Activated CD4-positive, CD25-positive, alpha-beta regulatory T cell treated with anti-CD3 and anti-CD28 coated beads, Interleukin-2, amount 50 U/mL, for 72 hours (primary cell): ENCODE data around the gene BMP2K.
"Not testable (repeated sequence)": the region's sequence is repeated elsewhere in the genome, so short reads cannot be mapped to it uniquely, and the experiment has no call there.

Experiments
- DNase-seq: peaks from one replicate; pipeline ENCODE4 v3.0.0; 2021

Gene BMP2K

GRCh38 chr4:78864405-78865024 is 88.4 kb downstream of the BMP2K start:
- DNase-seq: no peak

- DNase-seq: no peak
Observed at GRCh38 chr4:78865451-78865850, 89.3 kb downstream of the BMP2K start.

GRCh38 chr4:78868712-78869111 is 92.6 kb downstream of the BMP2K start:
- not testable (repeated sequence) for DNase-seq

- DNase-seq: no peak
Observed at GRCh38 chr4:78870056-78870455, 93.9 kb downstream of the BMP2K start.

GRCh38 chr4:78876568-78877320 is 100.6 kb downstream of the BMP2K start:
- DNase-seq: no peak

GRCh38 chr4:78878031-78878430 is 101.9 kb downstream of the BMP2K start:
- no peak for DNase-seq

GRCh38 chr4:78880874-78881492 is 104.8 kb downstream of the BMP2K start:
- DNase-seq: no peak

- no peak for DNase-seq
Observed at GRCh38 chr4:78885598-78885997, 109.4 kb downstream of the BMP2K start.

- no peak for DNase-seq
Observed at GRCh38 chr4:78889955-78890354, 113.8 kb downstream of the BMP2K start.

- DNase-seq: no peak
Observed at GRCh38 chr4:78899302-78899701, 123.2 kb downstream of the BMP2K start.

- DNase-seq: no peak
Observed at GRCh38 chr4:78901882-78902281, 125.7 kb downstream of the BMP2K start.

- no peak for DNase-seq
Observed at GRCh38 chr4:78902298-78902697, 126.1 kb downstream of the BMP2K start.

- DNase-seq: no peak
Observed at GRCh38 chr4:78904143-78904542, 128.0 kb downstream of the BMP2K start.

GRCh38 chr4:78907638-78908037 is 131.5 kb downstream of the BMP2K start:
- no peak for DNase-seq

- DNase-seq: not testable (repeated sequence)
Observed at GRCh38 chr4:78908974-78909373, 132.8 kb downstream of the BMP2K start.

GRCh38 chr4:78910612-78911011 is 134.5 kb downstream of the BMP2K start:
- no peak for DNase-seq

- no peak for DNase-seq
Observed at GRCh38 chr4:78922207-78922606, 146.1 kb downstream of the BMP2K start.

- DNase-seq: no peak
Observed at GRCh38 chr4:78923464-78924312, 147.5 kb downstream of the BMP2K start.

- DNase-seq: no peak
Observed at GRCh38 chr4:78926826-78927225, 150.7 kb downstream of the BMP2K start.

GRCh38 chr4:78928835-78929234 is 152.7 kb downstream of the BMP2K start:
- no peak for DNase-seq

- no peak for DNase-seq
Observed at GRCh38 chr4:78930016-78930629, 154.0 kb downstream of the BMP2K start.

GRCh38 chr4:78936989-78937388 is 160.8 kb downstream of the BMP2K start:
- DNase-seq: no peak

- DNase-seq: no peak
Observed at GRCh38 chr4:78937837-78938236, 161.7 kb downstream of the BMP2K start.
